Tibial nerve (tissue), 3 donors: ENCODE results near the gene SFTPA1.
A peak's percentile ranks its signal among the peaks of the same experiment; 100 is the strongest.

Source experiments
- POLR2A ChIP-seq, 2 donors: fragments of 450-650 bp; IDR thresholded peaks; one replicate each; pipeline ENCODE4 v1.6.1; 2017; ENCODE audit warnings: antibody characterized with exemption in 2 of 2, mild to moderate bottlenecking in 2 of 2, moderate library complexity in 2 of 2
- TF ChIP-seq, protein P1 (sequence below), 5 experiments: fragments of 200-600 bp in 3 of 5; fragments of 450-650 bp in 2 of 5; sonication (generic) in 3 of 5; IDR thresholded peaks; one replicate each; pipeline ENCODE4 v1.5.1; 2016 to 2019; ENCODE audit warnings: antibody characterized with exemption in 5 of 5, mild to moderate bottlenecking in 3 of 5, moderate library complexity in 2 of 5

DNA sequence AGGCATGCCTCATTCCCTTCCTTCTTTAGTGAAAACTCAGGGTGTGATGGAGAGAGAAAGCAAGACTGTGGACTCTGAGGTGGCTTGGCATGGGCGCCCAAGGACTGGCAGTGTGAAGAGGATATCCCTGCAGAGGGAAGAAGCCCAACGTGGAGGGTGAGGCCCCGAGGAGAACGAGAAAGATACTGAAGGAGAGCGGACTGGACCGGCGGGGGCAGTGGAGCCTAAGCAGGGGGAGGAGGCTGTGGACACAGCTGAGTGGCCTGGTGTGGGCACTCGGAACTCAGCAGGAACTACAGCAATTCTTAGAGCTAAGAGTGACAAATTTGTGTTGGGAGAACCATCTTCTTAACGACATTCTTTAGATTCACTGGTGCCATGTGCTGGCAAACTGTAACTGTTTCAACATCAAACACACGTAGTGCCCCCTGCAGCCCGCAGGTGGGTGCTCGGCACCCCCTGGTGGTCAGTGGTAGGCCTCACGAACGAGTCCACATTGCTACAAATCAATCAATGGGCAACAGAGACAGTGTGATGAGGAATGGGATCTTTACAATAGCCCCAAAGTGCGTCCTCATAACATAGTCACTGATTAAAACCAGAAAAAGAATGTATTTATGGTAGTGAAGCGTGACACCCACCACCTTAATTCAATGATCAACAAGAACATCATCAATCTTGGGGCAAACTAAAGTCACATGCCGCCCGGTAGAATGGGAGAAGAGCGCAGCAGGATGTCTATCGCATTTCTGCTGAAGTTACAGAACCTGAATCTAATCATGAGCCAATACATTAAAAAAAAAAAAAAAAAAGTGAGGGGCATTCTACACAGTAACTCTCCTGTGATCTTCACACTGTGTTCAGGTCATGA, 2.0 kb upstream of the SFTPA1 start:
- TF ChIP-seq, protein P1, sequence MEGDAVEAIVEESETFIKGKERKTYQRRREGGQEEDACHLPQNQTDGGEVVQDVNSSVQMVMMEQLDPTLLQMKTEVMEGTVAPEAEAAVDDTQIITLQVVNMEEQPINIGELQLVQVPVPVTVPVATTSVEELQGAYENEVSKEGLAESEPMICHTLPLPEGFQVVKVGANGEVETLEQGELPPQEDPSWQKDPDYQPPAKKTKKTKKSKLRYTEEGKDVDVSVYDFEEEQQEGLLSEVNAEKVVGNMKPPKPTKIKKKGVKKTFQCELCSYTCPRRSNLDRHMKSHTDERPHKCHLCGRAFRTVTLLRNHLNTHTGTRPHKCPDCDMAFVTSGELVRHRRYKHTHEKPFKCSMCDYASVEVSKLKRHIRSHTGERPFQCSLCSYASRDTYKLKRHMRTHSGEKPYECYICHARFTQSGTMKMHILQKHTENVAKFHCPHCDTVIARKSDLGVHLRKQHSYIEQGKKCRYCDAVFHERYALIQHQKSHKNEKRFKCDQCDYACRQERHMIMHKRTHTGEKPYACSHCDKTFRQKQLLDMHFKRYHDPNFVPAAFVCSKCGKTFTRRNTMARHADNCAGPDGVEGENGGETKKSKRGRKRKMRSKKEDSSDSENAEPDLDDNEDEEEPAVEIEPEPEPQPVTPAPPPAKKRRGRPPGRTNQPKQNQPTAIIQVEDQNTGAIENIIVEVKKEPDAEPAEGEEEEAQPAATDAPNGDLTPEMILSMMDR (IDR thresholded peaks at IDR 0.05) = peak; percentile 22 to 61 (median 25)
- no peak for TF ChIP-seq POLR2A (IDR thresholded peaks at IDR 0.05)
